GM18951 (cell line): Measurements from ENCODE around the gene ADRM1.

Experiments
- POLR2A ChIP-seq: IDR thresholded peaks from 4 replicates; pipeline ENCODE4 v1.6.1; 2011; ENCODE audit warnings: mild to moderate bottlenecking; ENCODE audit not compliant: insufficient read length, insufficient read depth; ENCODE audit errors: extremely low read depth
- in situ Hi-C: fragments of 300-500 bp; cut with MboI; formaldehyde crosslinking; loops from one replicate; pipeline ENCODE4 v1.12.0; 2022; ENCODE audit warnings: low sequenced_read_pairs, mixed read lengths, inconsistent platforms; ENCODE audit not compliant: unreplicated experiment

ADRM1 gene

GRCh38 chr20:62354031-62354808, 51.4 kb downstream of the ADRM1 start:
- in situ Hi-C loops, result no loop called here
- no peak for TF ChIP-seq POLR2A

DNA sequence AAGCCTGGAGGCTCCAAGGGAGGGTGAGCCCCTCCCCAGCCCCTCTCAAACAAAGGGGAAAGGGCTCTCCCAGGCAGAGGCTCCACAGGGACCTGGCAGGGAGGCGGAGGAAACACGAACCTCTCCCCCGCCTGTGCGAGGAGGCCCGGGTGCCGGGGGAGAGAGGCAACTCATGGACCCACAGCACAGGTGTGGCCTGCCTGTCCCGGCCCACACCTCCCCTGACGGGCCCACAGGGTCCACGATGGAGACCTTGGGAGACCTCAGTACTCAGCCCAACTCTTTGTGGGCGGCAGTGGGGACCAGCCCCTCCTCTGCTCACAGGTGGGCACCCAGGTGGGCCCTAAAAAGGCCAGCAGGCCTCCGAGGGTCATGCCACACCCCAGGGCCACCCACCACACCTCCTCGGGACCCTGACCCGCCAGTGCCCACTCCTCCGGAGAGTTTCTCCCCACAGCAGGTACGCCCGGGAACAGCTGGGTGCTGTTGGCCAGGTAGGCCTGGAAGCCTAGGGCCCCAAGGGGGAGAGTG, 52.1 kb downstream of the ADRM1 start:
- in situ Hi-C loops, result no loop called here
- no peak for TF ChIP-seq POLR2A

DNA sequence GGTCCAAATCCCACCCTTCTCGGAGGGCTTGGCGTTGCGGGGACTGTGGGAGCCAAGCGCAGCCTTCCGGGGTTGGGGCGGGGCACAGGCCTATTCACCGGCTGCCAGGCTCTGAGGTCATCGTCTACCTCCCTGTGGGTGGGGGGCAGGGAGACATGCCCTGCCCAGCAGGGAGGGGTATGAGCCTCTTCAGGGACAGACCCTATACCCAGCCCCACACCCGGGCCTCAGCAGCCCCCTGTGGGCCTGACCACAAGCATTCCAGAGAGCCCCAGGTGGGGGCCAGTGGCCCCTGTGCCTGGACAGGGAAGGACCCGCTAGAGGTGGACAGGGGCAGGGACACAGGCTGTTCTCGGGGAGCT, 52.7 kb downstream of the ADRM1 start:
- TF ChIP-seq POLR2A, result no peak
- in situ Hi-C loops, result no loop called here

- no peak for TF ChIP-seq POLR2A
- in situ Hi-C loops, result no loop called here
Observed at GRCh38 chr20:62355878-62356588, 53.2 kb downstream of the ADRM1 start.

DNA sequence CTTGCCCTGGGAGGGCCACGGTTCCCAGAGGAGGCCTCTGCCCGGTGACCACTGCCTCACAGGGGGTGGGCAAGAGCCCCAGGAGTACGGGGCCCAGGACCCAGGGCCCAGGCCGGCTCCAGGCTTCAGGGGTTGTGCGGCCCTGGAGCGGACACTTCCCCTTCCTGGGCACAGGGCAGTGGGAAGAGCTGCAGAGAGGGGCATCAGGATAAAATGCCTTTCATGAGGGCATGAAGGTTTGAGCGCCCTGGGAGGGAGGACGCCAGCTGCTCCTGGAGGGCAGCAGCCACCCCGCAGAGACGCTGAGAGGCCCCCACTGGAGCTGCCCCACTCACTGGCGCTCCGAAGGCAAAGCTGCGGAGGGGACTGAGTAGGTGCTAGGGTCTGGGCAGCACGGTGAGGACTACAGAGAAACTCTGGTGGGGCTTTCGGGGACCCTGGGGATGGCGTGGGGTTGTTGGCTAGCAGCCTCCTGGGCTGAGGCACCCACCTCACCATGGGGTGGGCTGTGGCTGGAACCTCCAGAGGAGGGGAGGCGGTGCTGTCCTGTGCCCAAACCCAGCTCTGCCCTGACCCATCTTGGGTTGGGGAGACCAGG, 53.9 kb downstream of the ADRM1 start:
- no peak for TF ChIP-seq POLR2A
- in situ Hi-C loops, result no loop called here

DNA sequence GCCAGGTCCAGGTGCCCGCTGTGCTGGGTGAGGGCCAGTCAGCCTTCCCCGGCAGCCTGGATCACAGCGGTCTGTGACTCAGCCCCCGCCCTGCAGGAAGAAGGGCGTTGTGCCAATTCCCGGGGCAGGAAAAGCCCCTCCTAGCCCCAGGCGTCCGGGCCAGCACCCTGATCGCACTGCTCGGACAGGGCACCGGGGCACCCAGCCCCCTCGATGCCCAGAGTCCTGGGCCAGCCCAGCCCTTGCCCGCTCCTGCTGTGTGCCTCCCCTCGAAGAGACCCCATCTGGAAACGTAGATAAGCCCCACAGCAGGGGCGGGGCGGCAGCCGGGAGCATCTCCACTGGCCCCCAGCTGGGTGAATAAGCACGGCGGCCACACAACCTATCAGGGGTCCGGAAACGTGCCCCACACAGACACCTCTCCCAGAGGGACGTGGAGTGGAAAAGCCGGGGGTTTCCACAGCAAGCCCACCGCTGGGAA, 54.4 kb downstream of the ADRM1 start:
- in situ Hi-C loops, result no loop called here
- no peak for TF ChIP-seq POLR2A

- no peak for TF ChIP-seq POLR2A
- in situ Hi-C loops, result no loop called here
Observed at GRCh38 chr20:62357681-62358080, 54.9 kb downstream of the ADRM1 start.
